Cerebellar cortex (tissue), 1 donor: Measurements from ENCODE around the gene INPP5B.
A peak's percentile ranks its signal among the peaks of the same experiment; 100 is the strongest.

ENCODE experiments used
- DNase-seq: peaks from one replicate; pipeline ENCODE4 v3.0.0-alpha.2; 2015; ENCODE audit warnings: low spot score

Gene INPP5B

DNA sequence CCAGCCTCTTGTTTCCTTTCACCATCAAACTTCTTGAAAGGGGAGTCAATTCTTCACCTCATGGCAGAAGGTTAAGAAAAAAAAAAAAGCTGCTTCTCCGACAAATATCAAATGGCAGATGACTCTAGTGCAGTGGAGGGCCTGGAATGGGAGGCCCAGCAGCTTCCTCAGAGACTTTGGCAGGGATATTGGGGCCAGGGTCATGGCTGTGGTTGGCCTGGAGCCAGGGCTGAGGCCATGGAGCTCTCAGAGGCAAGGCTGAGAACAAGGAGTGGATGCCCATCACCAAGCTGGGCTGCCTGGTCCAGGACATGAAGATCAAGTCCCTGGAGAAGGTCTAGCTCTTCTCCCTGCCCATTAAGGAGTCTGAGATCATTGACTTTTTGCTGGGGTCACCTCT, 106.1 kb downstream of the INPP5B start:
- DNase-seq = no peak

DNA sequence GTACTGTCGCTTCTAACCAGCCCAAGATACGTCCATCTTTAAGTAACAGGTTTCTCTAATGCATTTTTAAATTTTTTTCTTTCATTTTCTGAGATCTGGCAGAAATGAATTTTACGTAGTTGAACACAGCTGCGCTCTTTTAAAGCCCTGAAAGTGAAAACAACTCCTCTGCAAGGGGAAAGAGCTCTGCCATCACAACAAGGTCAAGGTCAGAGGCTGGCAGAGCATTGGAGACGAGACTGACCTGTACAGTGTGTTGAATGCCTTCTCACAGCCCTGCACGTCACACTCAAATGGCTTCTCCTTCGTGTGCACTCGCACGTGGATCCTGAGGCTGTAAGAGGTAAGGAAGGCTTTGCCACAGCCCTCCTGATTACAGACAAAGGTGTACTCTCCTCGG, 107.2 kb downstream of the INPP5B start:
- no peak for DNase-seq

DNA sequence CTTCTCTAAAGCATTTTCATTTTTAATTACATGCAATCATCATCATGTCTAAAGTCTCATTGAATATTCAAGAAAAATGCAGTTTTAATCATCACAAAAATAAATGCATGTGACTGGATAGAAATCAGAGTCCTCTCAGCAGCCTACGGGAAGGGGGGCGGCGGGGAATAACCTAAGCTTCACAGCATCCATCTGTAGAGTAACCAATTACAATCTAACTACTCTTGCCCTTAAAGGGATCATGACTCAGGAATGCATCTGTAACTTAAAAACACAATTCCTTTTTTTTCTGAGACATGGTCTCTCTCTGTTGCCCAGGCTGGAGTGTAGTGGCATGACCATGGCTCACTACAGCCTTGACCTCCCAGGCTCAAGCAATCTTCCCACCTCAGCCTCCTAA, 110.1 kb downstream of the INPP5B start:
- DNase-seq = no peak

DNA sequence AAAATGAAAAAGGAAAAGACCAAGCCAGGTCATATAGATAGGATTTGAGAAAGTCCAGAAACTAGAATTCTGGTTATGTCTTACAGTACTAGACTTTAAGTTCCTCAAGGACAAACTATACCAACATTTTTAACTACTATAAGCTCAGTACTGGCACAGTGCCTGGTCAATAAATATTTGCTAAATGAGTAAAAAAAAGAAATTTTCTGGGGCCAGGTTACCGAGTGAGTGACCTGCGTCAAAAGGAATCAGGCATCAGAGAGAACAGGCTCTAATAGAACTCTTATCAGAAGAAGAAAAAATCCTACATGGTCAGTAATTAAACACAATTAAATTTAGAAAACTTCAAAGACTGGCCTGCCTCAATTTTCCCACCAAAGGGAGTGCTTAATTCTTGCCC, 115.0 kb downstream of the INPP5B start:
- no peak for DNase-seq

DNA sequence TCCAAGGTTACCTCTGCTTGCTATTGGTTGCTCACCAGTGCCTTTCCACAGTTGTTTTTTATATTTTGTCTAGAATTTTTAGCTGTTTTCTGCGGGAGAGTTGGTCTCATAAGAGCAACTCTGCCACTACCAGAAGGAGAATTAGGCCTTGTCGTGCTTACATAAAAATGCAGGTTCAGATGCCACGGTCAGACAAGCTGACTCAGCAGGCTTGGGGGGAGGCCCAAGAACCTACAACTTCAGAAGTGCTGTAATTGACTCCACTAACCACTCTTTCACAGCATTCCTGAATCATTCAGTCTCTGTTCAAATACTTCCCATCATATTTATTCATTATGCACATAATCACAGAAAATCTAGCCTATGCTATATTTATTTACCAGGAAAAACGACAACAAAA, 115.7 kb downstream of the INPP5B start:
- no peak for DNase-seq

DNA sequence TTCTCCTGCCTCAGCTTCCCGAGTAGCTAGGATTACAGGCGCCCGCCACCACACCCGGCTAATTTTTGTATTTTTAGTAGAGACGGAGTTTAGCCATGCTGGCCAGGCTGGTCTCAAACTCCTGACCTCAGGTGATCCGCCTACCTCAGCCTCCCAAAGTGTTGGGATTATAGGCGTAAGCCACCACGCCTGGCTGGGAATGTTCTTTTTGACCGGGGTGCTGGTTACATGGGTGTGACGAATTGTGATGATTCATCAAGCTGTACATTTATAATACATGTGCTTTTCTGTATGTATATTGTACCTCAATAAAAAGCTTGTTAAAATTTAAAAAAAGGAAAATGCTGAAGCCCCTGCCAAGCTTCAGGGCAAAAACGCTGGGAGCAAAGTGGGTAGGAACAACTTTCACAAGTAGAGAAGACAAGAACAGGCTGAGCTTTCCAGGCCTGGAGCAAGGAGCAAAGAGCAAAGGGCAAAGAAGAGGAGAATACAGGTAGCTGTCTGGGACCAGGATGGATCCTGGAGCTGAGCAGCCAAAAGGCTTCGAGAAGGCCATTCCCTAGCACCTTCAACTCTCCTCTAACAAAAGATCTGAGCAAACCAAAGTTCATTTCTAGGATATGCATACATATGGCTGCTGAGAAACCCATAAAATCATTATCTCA, 118.3 kb downstream of the INPP5B start:
- DNase-seq = no peak

DNA sequence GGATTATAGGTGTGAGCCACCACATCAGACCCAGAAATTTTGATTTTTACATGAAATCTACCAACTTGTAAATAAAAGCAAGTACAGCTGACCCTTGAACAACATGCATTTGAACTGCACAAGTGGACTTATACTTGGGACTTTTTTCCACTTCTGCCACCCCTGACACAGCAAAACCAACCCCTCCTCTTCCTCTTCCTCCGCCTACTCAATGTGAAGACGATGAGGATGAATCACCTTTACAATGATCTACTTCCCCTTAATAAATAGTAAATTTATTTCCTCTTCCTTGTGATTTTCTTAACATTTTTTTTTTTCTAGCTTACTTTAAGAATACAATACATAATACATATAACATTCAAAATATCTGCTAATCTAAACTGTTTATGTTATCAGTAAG, 121.3 kb downstream of the INPP5B start:
- no peak for DNase-seq

DNA sequence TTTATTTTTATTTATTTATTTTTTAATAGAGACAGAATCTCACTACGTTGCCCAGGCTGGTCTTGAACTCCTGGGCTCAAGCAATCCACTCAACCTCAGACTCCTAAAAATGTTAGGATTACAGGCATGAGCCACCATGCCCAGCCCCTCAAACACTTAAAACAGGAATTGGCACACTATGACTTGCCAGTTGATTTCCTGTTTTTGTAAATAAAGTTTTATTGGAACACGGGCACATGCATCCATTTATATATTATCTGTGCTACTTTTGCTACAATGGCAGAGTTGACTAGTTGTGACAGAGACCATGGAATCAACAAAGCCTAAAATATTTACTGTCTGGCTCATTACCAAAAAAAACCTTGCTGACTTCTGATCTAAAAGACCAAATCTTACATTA, 122.9 kb downstream of the INPP5B start:
- DNase-seq = no peak

DNA sequence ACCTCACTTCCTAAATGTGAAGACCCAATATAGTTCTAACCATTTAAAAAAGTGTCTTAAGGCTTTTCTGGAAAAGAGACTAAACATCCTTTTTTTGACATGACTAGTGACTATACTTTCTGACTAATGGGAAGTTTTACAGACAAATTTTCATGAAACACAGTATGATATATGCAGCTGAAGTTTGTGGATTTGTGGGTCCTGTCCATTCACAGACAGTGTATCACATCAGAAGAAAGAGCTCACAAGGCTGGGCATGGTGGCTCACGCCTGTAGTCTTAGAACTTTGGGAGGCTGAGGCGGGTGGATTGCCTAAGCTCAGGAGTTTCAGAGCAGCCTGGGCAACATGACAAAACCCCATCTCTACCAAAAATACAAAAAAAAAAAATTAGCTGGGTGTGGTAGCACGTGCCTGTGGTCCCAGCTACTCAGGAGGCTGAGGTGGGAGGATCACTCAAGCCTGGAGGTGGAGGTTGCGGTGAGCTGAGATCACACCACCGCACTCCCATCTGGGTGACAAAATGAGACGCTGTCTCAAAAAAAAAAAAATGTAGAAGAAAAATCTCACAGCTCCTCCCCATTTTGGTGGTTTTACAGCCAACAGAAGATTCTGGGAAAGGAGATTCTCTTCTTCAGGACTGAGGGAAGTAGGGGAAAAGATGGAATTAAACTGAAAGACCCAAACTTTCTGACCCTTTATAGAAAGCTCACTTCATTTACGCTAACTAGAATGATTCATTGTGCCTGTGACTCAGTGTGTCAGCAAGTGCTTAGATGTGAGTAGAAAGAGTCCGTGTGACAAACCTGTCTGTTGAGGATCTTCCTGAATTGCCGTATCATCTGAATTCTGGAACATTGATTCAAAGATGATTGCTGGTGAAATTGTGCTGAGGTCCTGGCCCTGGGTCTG, 123.7 kb downstream of the INPP5B start:
- no peak for DNase-seq

DNA sequence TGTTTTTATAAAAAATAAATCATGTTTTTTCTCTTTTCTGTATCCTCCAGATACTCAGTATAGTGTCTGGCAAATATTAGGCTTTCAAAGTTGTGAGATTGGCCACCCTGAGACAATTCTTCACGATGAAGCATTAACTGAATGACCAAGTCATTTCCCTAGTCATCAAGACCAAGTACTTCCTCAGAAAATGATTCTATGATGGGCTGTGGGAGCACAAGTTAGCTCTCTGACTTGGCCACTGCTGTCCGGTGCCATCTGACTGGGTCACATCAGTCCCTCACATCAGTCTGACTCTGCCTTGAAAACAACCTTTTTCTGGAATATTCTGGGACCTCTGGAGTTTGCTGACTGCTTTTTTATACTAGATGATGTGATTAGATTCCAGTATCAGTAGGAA, 125.4 kb downstream of the INPP5B start:
- no peak for DNase-seq

DNA sequence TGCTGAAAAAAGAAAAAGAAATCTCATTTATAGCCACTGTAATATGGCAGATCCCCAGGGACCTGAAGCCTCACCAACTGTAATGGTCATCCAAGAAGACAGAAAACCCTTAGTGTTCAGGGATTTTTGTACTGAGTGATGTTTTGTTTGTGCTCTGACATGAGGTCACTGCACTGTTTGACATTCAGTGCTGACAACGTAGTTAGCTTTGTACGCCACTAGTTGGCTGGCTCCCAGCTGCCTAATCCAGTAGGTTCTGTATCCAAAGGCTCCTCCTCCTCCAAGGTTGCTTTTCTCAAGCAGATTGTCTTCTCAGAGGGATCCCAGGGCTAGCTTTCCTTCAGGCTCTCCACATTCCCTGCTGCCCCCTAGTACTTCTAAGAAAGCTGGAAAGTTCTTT, 129.4 kb downstream of the INPP5B start:
- no peak for DNase-seq

DNA sequence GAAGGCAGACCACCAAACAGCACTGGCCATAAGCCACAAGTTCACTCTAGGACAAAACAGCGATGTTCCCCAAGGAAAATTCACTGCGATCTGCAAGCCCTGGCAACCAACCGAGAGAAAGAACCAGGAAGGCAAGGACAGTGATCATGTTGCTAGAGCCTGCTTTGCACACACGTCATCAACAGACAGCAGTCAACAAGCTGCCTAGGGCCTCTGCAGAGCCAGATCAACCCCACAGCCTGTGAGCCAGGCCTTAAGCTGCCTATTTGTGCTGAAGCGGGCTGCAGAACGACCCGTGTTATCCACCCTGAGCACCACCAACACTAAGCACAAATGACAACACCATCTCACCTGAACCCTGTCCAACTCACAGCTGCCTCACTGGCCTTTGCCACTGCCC, 132.6 kb downstream of the INPP5B start:
- DNase-seq = no peak

DNA sequence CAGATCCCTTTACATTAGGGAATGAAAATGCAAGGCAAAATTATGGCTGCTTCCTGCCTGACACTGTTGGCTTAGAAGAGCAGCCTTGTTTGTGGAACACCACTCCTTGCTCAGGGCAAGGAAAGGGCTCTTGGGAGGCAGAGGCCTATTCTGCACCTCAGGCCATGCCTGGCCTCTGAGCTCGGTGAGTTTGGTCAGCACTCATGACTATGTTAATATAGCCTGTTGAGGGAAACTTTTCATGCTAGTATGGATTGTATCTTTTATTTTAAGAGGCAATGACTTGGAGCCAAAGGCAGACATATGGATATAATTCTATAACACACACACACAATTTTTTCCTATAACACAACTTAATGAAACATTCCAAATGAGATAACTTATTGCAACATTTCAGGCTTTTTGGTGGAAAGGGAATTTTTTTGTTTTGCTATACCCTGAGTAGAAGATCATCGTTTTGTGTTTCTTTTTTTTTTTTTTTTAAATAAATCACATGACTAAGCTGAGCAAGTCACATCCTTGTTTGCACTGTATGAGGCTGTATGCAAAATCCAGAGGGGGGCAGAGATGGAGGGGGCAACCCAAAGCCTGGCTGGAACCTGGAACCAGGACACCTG, 133.2 kb downstream of the INPP5B start:
- DNase-seq = no peak

DNA sequence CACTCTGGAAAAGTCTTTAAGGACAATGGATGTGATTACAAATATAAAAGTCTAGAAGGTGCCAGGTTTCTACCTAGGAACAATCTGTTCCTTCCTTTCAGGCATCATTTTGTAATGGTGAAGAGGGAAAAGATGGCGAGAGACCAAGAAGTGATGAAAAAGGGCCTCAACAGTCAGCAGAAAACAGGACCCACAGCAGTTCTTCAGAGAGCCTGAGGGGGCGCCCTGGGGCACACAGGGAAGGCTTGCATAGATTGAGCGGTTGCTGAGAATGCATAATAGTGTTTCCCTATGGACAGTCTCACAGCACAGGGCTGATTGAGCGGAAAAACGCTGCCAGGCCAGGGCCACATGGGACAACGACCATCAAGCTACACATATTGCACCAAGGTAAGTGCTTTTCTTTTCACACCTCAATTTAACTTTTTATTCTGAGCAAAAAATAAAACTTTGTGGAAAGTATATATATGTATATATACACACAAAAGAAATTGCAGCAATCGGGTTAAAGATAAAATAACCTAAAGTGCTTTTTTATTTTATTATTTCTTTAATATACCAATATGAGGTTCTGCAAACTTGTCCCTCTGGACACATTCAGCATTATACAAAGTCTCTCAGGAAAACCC, 135.7 kb downstream of the INPP5B start:
- peak; percentile 83 for DNase-seq
